AG08396 (cell line): ENCODE results near the gene ST3GAL2.

Source experiments
- DNase-seq: peaks from one replicate; pipeline ENCODE4 v3.0.0; 2012; ENCODE audit warnings: low spot score, mixed read lengths

The ST3GAL2 gene

DNA sequence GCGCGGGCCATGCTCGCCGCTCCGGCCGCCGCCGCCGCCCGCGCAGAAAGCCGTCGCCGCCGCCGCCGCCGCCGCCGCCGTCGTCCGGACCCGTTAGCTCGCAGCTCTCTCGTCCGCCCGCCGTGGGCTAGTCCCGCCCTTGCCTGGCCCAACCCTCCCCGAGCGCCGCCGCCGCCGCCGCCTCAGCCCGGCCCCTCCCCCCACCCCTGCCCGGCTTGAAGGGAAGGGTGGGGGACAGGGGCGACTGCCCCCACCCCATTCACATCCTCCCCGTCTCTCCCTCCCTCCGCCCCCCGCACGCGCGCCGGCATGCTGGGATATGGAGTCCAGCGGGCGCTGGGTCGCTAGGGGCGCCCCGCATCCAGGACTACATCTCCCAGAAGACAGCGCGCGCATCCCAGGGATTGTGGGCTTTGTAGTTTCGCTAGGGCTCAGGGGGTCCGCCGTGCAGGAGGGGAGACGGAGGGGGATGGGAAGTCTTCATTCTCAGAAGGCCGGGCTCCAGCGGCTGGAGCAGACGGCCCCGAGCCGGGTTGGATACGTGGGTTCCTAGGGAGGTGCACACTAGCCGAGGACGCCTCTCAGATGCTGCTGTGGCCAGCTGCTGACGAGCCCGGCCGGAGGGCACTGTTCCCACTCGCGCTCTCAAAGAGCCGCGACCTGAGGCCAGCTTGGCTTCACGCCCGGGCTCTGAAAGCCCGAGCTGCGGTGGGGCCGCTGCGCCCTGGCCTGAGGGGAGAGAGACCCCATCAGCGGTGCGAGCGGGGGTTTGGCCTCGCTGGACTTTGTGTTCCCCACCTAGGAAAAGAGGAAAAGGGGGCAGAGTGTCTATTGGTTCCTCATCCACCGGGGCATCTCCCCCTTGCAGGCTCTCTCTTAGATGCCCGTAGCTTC is at the start of gene ST3GAL2:
ST3GAL2 (minus strand) TSS at position 132 of the 894 bp plus-strand sequence. CDS start 40,570 bp downstream, outside the sequence.
- peak; percentile 96 for DNase-seq

DNA sequence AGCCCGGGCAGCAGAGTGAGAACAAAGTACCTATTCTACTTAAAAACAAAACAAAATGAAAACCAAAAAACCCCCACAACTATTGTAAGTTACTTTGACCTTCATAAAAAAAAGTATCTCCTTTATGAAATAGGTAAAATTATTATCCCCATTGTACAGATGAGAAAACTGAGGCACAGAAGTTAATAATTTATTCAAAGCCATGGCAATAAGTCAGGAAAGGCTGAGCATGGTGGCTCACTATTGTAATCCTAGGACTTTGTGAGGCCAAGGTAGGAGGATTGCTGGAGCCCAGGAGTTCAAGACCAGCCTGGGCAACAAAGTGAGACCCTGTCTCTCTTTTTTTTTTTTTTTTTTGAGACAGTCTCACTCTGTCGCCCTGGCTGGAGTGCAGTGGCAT is 46.0 kb upstream of the ST3GAL2 start:
- DNase-seq, result no peak

- no peak for DNase-seq
Observed at GRCh38 chr16:70483426-70483825, 44.5 kb upstream of the ST3GAL2 start.

- no peak for DNase-seq
Observed at GRCh38 chr16:70482624-70483023, 43.7 kb upstream of the ST3GAL2 start.

- DNase-seq, result peak; percentile 53
Observed at GRCh38 chr16:70481929-70482536, 43.1 kb upstream of the ST3GAL2 start.

GRCh38 chr16:70480127-70481105 is 41.5 kb upstream of the ST3GAL2 start:
- no peak for DNase-seq

DNA sequence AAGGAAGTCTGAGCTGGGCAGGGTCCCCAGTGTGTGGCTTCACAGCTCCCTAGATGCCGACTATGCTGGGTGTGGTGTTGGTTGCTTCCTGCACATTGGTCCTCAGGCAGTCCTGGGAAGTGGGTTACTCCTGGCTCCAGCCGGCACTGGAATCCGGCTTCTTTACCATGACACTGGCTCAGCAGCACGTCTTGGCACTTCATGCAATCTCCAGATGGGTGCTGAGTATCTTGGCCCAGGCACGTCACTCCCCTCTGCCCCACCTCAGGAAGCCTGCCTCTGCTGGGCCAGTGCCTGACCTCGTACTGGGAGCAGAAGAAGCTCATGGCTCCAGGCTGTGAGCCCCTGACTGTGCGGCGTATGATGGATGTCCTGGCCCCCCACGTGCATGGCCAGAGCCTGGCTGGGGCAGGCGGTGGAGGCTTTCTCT is 40.0 kb upstream of the ST3GAL2 start:
- DNase-seq, result no peak

- no peak for DNase-seq
Observed at GRCh38 chr16:70478169-70478568, 39.3 kb upstream of the ST3GAL2 start.

DNA sequence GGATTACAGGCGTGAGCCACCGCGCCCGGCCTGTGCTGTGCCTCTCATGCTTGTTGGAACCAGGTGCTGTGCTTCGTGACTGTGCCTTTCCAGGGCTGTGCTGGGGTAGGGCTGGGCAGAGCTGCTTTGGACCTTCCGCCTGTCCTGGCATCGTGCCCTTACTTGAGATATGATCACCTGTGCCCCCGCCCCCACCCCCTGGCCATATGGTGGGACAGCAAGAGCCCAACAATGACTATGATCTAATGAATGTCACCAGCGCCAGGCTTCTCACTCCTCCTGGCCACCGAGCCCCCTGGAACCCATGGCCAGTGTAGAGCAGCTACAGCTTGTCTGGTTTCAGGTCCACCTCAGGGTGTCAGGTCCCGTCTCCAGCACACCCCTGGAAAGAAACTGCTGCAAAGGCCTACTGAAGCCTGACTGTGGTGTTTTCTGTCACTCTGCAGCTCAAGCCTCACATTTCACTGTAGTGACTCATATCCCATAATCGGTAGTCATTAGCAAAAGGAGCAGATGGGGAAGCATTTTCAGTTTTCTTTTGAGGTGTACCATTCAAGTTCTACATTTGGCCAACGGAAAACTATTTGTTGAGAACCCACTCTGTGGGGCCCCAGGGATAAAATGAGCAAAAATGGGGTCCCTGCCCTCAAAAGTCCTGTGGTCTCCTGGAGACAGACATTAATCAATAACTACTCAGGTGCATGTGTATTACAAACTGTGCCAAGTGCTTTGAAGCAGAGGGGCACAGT is 37.5 kb upstream of the ST3GAL2 start:
- peak; percentile 94 for DNase-seq

GRCh38 chr16:70475054-70475871 is 36.4 kb upstream of the ST3GAL2 start:
- DNase-seq, result no peak

DNA sequence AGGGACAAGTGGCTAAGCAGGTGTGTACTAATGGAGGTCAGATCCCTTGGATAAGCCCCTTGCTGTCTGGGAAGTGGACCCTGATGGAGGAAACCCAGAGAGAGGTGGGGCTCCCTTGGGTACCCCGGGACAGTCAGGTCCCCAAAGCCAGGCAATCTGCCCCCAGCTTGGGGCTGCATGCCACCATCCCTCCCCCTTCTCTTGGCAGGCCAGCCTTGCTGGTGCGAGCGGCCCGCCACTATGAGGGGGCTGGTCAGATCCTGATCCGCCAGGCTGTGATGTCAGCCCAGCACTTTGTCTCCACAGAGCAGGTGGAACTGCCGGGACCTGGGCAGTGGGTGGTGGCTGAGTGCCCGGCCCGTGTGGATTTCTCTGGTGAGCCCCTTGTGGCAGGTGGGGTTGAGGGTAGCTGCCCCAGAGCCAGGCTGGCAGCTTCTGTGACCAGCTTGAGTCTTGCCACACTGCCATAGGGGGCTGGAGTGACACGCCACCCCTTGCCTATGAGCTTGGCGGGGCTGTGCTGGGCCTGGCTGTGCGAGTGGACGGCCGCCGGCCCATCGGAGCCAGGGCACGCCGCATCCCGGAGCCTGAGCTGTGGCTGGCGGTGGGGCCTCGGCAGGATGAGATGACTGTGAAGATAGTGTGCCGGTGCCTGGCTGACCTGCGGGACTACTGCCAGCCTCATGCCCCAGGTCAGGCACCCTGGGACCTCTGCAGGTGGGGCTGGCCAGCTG is 35.6 kb upstream of the ST3GAL2 start:
- no peak for DNase-seq

GRCh38 chr16:70473446-70474319 is 34.8 kb upstream of the ST3GAL2 start:
- DNase-seq, result no peak

GRCh38 chr16:70472786-70473433 is 34.0 kb upstream of the ST3GAL2 start:
- no peak for DNase-seq

GRCh38 chr16:70470927-70471341 is 32.0 kb upstream of the ST3GAL2 start:
- peak; percentile 58 for DNase-seq

DNA sequence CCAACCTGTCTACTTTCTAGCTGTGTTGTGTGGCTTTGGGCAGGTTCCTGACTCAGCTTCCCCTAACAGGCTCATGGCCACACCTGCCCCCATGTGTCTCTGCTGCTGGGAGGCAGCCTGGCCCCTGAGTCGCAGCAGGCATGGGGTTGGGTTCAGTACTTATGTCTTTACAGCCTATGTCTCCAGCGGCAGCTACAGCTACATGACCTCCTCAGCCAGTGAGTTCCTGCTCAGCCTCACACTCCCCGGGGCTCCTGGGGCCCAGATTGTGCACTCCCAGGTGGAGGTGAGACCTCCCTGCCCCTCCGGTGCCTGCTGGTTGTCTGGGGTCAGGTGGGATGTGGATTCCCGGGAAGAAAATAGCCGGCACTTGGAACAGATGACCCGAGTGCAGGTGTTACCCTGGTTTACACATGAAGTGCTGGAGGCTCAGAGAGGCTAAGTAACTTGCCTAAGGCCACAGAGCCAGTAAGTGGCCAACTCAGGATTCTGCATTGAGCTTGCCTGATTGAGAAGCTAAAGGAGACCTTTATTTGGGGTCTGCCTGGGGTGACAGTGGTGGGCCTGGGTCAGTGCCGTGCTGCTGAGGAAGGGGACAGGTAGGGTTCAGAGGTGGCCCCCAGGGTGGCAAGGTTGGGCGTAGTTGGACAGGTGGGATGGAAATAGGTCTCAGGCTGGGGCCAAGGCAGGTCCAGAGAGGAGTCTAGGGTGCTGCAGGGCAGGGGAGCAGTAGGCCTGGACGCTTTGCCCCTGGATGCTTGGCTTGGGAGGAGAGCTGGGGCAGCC is 31.4 kb upstream of the ST3GAL2 start:
- DNase-seq, result no peak

DNA sequence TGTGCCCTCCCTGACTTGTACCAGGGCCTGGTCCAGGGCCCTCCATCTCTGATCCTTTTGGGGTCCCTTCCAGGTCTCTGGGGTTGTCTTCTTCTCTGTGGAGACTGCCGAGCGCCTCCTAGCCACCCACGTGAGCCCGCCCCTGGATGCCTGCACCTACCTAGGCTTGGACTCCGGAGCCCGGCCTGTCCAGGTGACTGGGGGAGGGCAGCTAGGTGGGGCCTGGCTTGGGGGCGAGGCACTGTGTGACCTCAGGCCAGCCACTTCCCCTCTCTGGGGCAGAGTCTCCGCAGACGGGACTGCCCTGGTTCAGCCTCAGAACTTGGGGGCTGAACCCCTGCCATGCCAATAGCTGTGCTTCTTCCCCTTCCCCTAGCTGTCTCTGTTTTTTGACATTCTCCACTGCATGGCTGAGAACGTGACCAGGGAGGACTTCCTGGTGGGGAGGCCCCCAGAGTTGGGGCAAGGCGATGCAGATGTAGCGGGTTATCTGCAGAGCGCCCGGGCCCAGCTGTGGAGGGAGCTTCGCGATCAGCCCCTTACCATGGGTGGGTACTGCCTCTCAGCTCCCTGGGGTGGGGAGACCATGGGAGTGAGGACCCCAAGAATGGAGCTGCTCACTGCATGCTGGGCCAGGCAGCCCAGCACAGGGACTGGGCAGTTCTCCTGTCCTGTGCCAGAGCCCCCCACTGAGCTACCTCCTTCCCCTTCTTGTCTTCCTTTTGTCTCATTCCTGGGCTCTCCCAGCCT is 30.1 kb upstream of the ST3GAL2 start:
- DNase-seq, result no peak

- DNase-seq, result no peak
Observed at GRCh38 chr16:70467608-70468007, 28.7 kb upstream of the ST3GAL2 start.
